HG03460 (cell line): ENCODE measurements around the gene ADAM33.

Experiments used
- ATAC-seq: cut with Tn5 transposase; IDR thresholded peaks from one replicate; pipeline ENCODE4 v1.9.1; 2021; ENCODE audit not compliant: unreplicated experiment

Gene ADAM33

DNA sequence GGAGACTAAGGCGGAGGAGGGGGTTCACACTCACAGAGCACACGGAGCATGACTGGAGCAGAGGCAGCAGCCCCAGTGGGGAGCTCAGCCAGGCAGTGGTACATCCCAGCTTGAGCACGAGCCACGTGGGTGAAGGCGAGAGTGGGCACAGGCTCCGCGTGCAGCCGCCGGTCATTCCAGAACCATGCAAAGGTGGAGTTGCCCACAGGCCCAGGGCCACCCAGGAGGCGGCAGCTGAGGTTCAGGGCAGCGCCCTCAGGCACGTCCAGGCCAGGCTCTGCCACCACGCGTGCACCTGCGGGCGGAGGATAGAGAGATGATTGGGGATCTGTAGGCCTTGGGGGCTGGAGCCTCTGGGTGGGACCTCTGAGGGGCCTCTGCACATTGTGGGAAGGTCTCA is 9.5 kb upstream of the ADAM33 start:
- ATAC-seq, result no peak

DNA sequence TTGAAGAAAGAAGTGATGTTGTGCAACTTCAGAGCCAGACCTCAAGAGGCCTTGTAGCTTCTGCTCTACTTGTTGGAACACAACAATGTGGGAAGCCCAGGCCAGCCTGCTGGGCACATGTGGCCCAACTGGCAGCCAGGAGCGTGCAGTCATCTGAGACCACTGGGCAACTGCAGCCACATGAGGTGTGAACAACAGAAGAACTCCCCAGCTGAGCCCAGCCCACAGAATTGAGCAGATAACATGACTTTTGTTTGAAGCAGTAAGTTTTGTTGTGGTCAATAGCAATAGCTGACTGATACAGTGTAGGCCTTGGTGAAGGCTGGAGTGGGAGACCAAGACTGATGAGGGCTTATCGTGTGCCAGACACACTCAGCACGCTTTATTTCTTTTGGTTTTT is 8.6 kb upstream of the ADAM33 start:
- ATAC-seq, result no peak

DNA sequence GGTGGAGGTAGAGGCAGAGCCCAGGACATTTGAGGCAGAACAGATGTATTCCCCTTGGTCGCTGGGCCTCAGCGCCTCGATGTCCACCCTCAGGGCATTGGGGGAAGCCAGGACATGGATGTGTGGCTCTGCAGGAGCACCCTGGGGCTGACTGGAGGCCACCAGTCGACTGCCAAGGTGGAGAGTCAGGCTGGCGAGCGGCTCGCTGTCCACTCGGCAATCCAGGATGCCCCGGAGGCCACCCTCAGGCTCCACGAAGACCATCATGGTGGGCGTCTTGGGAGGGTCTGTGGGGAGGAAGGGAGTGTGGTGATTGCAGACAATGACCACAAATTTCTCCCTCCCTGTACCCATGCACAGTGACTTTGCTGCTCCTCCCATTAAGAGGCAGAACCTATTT is 8.2 kb upstream of the ADAM33 start:
- no peak for ATAC-seq

DNA sequence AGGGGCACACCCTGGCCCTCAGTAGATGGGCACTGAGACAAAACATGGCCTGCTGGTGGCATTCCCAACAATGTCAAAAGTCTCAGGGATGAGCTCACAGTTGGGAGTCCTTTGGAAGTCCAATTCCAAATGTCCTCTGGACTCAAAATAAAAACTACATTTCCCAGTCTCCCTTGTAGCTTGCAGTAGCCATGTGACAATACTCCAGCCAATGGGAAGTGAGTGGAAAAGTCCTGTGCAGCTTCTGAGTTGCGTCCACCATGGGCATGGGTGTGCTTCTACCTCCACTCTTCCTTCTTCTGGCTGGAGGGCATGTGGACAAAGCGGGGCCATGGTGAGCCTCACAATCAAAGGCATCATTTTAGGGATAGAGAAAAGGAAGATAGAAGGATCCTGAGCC is 5.8 kb upstream of the ADAM33 start:
- ATAC-seq, result no peak

DNA sequence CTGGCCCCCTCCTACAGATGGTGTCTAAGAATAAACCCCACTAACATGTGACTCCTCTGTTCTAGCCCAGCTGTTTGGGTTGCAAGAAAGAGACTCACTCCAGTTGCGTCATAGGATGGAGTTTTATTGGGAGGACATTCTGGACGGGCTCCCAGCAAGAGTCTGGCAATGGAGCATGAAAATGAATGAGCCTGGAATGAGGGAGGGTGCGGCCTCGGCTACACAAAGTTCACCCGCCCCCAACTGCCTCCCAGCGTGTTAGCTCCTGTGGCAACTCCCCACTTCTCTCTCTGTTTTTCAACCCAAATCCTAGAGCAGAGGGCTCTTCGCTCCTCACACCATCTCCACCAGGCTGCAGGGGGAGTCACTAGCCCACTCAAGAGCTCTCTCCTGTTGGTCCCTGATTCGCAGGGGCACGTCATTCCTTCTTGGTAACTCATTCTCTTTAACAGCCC is 5.1 kb upstream of the ADAM33 start:
- no peak for ATAC-seq

DNA sequence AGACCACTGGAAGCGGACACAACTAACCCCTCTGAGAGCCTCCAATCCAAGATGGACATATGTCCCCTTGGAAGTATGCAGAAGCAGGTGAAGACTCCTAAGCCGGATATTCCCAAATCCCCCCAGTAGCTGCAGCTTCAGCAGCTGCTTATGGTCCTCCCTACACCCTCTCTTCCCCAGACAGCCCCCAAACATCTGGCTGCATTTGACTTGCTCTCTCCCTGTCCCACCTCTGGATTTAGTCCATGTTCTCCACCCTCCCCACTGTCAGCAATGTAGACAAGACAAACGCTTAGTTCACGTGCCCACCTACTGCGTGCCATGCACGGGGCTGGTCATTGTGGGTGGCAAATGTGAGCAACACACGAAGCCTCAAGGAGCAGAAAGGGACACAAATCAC is 4.6 kb upstream of the ADAM33 start:
- ATAC-seq, result no peak

DNA sequence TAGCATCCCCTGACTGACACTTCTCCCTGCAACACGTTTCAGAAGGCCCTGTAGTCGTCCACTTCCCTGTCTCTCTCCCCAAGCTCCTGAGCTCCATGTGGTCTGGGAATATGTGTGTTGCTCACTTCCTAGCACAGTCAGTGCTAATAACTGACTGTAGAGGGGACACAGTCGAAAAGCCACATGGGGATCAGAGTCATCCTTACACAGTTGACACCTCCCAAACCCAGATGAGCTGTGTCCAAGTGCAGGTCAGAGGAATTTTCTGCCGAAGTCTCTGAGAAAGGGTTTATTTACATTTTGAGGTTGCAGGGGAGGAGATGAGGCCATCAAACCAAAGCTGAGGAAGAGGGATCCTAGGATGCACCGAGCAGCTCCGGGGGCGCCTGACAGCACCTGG is 3.5 kb upstream of the ADAM33 start:
- no peak for ATAC-seq

DNA sequence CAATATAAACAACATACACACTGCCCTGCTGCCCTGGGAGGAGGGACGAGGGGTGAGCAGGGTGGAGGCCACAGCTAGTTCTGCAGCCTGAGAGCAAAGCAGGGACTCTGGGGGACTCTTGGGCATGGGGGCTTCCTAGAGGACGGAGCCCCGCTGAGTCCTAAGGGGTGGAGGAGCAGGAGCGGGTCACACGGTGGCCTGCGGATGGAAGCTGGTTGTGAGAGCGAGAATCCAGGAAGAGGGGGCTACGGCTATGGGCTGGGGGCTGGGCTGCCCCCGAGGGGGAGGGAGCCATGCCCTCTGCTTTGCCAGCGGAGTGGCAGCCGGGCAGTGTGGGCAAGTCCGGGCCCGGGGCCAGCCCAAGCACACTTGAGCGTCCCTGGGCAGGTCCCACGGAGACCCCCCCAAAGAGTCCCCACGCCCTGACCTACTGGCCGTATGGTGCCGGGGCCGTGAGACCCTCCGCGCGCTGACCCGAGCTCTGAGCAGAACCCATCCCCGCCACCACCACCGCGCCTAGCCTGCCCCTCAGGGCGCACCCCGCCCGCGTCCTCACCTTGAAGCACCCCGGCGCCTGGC is 369 bp downstream of the ADAM33 start:
- no peak for ATAC-seq

DNA sequence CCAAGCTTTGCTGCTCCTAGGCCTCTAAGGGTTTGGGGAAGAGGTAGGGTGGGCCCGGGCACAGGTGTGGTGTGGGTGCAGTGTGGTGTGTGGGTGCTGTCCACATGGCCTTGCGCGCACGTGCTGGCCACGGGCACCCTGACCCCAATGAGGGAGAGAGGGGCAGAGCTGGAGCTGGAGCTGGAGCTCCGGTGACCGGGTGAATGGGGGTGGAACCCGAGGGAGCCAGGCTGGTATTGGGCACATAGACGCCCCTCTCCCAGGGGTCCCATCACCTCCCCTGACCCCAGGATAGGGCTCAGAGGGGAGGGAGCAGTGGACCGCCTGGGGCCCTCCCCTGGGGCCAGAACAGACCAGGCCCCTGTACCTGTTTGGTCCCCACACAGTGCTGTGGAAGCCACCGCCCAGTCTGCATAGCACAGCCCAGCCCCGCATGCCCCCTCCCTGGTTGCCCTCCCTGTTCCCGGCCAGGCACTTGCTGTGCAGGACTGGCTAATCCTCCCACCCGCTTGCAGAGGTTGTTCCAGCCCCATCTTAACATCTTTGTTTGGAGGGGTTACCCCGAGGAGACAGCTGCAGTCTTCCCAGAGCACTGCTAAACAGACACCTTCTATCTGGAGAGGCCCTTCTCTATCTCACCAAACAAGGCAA is 984 bp downstream of the ADAM33 start:
- no peak for ATAC-seq

DNA sequence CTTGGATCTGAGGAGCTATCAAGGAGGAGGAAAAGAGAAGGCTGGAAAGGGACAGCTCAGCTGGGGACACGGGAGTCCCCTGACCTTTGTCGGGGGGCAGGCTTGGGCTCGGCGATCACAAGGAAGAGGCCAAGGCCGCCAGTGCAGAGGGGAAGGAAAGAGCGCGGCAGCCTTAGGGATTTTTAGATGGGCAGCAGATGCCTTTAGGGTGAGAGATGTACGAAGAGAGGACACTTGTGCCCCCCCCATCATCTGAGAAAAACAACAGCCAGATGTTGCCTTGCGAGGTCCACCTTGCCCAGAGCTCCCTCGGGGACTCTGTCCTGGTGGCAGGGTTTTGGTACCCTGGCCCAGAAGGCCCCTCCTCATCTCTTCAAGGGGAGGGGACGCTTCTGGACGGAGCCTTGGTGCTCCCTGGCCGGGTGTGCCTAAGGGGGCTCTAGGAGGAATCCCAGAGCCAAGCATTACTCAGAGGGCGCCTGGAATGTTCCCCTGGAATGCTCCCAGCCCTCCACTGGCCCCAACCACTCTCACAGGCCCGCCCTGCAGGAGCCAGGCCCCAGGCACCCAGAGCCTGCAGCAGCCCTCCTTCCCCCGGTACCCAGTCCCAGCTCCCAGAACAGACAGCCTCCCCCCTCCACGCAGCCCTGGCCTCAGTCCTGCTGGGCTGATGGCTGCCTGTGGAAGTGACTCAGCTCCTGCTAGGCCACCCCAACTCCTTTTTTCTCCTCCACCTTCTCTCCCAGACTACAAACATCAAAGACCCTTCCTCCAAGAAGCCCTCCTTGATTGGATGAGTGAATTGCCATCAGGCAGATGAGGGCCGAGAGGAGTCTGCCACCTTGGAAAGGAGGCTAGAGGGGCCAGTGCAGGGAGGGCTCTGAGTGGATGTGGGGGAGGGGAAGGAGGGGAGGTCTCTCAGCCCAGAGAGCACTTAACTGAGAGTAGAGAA is 1.8 kb downstream of the ADAM33 start:
- ATAC-seq, result no peak

DNA sequence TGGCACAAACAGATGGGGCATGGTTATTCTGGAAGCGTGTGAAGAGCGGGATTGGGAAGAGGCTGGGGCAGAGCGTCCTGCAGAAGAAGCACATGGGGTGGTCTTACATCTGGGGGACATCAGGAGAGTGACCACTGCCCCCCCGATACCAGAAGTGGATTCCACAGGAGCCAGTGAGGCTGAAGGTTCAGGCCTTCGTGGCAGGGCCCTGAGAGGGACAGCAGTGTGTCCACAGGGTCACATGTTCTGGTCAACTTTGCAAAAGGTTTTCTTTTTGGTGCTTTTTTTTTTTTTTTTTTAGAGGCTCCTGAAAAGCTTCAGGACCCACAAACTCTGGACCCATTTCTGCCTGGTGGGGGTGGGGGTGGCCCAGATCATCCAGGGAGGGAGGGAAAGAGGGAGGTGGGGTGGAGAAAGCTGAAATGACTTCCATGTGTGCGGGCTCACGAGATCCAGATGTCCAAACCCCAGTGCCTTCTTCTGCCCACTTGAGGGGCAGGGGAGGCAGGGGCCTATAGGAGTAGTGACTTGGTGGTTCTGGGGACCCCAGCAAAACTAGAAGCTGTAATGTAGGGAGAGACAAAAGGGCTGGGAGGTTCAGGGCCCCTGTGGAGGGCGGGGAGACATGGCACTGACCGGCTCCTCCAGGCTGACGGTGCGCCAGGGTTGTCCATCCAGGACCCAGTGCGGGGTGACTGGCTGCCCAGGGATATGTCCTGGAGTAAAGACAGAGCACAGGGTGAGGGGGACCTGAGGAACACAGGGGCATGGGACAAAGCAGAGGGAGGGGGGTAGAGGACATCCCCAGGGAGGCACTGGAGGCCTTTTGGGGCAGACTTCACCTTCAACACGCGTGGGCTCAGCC is 2.7 kb downstream of the ADAM33 start:
- ATAC-seq, result no peak

DNA sequence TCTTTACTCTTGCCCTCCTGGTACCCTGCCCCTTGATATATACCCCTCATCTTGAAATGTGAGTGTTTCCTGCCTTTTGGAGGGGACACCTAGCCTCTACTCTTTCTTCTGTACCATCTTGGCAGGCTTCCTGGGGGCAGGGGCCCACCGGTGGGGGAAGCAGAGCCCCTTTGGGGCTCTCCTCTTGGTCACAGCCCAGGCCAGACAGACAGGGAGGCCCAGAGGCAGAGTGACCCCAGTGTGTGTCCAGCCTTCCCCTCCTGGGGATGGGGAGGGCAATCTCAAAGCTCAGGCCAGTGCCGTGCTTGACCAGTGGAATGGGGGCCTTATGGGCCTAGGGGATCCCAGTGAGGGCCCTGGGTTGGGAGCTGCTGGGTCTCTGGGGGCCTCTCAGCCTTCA is 3.6 kb downstream of the ADAM33 start:
- no peak for ATAC-seq

DNA sequence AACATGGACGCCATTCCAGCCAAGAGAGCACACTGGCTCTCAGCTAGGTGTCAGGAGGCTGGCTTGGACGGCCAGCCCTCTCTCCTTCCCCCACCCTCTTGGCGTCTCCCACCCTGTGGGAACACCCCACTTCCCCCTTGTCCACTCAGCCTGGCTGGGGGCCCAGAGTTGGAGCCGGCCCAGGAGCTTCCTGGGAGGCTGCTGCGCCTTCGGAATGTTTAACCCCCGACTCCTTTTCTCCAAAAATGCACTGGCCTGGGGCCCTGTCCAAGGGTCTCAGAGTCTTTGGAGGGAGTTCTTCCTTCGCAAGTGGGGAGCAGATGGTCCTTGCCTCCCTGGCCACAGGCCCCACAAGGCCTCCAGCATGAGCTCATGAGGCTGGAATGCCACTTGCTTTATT is 4.1 kb downstream of the ADAM33 start:
- ATAC-seq, result no peak

DNA sequence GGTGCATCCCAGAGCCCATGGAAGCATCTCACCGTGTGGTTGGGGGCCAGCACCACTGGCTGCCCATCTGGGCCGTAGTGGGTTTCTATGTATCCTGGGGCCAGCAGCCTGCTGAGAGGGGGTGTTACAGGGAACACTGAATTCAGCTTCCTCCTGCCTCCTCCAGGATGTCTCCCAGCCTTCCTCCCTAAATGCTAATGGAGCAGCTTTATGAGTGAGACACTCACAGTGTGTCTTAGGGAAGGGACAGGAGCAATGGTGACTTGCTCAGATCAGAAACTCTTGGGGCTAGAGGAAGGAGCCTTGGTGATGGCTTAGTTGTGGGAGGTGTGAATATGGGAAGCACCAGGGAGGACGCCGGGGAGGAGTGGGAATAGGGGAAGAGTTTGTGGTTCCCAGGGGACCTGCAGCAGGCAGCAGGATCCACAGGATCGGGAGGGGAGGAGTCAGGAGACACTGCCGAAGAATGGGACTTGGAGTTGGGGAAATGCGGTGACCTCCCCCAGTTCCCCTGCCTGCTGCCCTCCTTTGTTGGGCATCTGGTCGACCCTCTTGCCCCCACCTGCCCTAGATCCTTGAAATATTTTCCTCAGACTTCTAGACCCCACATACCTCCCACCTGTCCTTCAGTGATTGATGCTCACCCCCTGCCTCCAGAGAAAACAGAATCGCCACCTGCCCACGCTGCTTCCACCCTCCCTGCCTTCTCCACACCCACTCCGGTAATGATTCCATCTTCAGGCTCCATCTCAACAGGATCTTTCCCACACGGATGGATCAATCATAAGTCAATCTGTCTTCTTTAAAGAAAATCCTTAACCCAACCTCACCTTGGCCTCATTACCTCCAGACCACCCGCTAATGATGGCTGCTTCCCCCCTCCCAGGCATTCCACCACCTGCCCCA is 6.6 kb downstream of the ADAM33 start:
- no peak for ATAC-seq

DNA sequence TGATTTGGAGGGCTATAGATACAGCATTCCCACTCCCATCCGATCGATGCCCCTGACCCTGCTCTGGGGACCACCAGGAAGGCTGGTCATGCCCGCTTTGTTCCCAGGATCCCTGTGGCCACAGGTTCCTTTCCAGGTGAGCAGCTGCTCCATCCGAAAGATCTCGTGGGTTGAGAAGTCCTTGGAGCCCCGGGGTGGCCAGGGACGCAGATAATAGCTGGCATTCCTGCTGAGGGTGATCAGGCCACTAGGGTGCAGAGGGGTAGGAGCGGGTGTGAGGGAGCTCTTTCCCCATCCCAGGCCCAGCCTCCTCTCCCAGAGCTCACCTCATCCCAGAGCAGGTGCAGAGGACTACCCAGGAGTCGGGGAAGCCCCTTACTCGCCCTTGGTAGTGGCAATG is 7.4 kb downstream of the ADAM33 start:
- ATAC-seq, result no peak

DNA sequence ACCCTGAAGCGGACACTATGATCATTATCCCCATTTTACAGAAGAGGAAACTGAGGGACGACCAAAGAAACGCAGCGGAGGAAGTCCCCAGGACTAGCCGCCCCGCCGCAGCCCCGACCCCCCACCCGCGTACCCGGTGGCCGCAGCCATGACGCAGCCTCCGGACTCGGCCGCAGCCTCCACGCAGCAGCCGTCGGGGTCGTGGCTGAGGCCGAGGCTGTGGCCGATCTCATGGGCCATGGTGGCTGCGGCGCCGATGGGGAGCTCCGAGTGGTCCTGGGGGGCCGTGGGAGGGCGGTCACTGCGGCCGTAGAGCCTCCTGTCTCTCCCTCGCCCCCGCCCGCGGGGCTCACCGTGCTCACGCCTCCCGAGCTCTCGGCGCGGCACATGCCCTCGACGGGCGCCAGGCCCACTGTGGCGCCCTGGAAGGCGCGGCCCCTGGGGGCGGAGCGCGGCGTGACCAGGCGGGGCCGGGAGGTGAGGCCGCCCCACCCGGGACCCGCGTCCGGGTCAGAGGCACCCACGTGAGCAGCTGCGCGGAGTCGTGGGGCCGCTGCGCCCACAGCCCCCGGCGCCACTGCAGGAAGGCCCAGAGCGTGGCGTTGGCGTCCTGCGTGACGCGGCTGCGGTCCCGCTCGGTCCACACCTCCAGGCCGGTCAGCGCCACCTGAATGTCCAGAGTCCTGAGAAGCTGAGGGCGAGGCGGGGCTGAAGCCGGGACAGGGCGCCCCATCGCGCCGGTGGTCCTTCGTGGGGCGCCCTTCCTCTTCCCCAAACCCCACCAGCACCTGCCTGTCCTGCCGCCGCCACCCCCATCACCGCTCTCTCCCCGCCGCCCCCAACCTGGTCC is 8.4 kb downstream of the ADAM33 start:
- ATAC-seq, result no peak

DNA sequence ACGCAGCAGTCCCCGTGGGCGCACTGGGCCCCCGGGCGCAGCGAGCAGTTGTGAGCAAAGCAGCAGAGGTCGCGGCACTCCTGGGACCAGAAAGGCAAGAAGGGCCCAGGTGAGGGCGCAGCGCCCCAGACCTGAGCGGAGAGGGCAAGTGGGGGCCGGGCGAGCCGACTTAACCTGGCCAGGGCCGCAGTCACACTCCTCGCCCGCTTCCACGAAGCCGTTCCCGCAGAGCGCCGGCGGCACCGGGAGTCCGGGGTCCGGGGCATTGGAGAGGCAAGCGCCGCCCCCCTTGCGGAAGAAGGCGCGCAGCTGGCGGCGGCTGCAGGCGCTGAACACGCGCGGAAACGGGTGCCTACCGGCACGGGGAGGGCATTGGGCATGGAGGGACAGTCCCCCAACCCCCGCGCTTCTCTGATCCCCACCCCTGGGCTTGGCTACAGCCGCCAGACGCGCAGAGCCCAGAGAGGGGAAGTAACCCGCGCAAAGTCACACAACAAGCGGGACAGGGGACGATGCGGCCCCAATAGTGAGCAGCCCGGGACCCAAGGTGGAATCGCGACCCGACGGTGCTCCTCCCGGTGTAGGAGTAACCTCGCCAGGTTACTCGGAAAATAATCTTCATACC is 9.2 kb downstream of the ADAM33 start:
- no peak for ATAC-seq

DNA sequence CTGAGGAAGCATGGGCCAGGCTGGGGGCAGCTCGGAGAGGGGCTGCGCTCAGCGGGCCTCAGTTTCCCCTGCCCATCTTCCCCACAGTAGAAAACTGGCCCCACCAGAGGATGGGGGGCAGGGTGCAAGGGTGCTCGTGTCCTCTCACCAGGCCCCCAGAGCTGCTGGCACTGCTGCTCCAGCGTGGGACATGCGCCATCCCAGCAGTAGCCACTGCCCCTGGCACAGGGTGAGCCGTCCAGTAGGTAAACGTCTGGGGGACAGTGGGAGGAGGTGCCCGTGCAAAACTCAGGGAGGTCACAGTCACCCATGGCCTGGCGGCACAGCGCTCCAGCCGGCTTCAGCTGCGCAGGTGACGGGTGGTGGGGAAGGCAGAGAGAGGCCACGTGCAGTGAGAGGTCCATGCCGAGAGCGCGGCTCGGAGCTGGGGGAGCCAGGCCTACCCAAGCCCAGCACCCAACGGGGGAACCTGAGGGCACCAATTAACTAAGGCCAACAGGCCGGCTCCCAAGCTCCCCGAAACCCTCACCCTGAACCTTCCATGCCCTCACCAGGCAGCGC is 9.7 kb downstream of the ADAM33 start:
- no peak for ATAC-seq
